A549 (cell line): ENCODE measurements around the gene UBN2.

ENCODE experiments used
- BHLHE40 ChIP-seq: IDR thresholded peaks from 2 replicates; pipeline ENCODE4 v1.6.1; 2012; ENCODE audit warnings: low read depth, low read length, inconsistent platforms
- CEBPB ChIP-seq, 2 experiments: fragments of >200 bp in 1 of 2; sonication (Bioruptor Twin) in 1 of 2; formaldehyde crosslinking in 1 of 2; IDR thresholded peaks; 2 replicates each; pipeline ENCODE4 v1.6.1; 2012 to 2016
- CHD2 ChIP-seq: fragments of 150-350 bp; IDR thresholded peaks from 2 replicates; pipeline ENCODE4 v1.6.1; 2014; ENCODE audit warnings: low read length; ENCODE audit not compliant: partially characterized antibody
- CTCF ChIP-seq: fragments of >200 bp; sonication (Bioruptor Twin); formaldehyde crosslinking; IDR thresholded peaks from 3 replicates; pipeline ENCODE4 v1.5.1; 2016
- EP300 ChIP-seq, 2 experiments: fragments of >200 bp; sonication (Bioruptor Twin); formaldehyde crosslinking; IDR thresholded peaks; 2 replicates in 1 of 2; 3 replicates in 1 of 2; pipeline ENCODE4 v1.6.1; 2016 to 2017
- HEYL ChIP-seq: fragments of 250-450 bp; sonication (Bioruptor Pico); IDR thresholded peaks from 2 replicates; pipeline ENCODE4 v1.8.0; 2021; ENCODE audit warnings: mild to moderate bottlenecking, moderate library complexity
- KDM1A ChIP-seq: fragments of 200-600 bp; sonication (generic); IDR thresholded peaks from 2 replicates; pipeline ENCODE4 v1.6.1; 2016; ENCODE audit warnings: low read depth, mild to moderate bottlenecking
- MAFK ChIP-seq: fragments of 450-650 bp; IDR thresholded peaks from 2 replicates; pipeline ENCODE4 v1.6.1; 2014; ENCODE audit not compliant: partially characterized antibody
- MAX ChIP-seq: IDR thresholded peaks from 2 replicates; pipeline ENCODE4 v1.6.1; 2012
- MAZ ChIP-seq: fragments of 150-350 bp; IDR thresholded peaks from 2 replicates; pipeline ENCODE4 v1.6.1; 2014; ENCODE audit warnings: antibody characterized with exemption, low read depth, low read length, borderline replicate concordance
- POLR2A ChIP-seq: IDR thresholded peaks from 2 replicates; pipeline ENCODE4 v1.6.1; 2012; ENCODE audit warnings: mild to moderate bottlenecking, low read length
- RAD21 ChIP-seq, 2 experiments: fragments of >200 bp in 1 of 2; sonication (Bioruptor Twin) in 1 of 2; formaldehyde crosslinking in 1 of 2; IDR thresholded peaks in 1 of 2; conservative IDR thresholded peaks in 1 of 2; 2 replicates in 1 of 2; 3 replicates in 1 of 2; pipeline ENCODE4 v1.6.1; 2012 to 2018; ENCODE audit warnings: inconsistent platforms in 1 of 2
- RFX5 ChIP-seq: fragments of 450-650 bp; IDR thresholded peaks from 2 replicates; pipeline ENCODE4 v1.7.1; 2014; ENCODE audit warnings: antibody characterized with exemption, mild to moderate bottlenecking, moderate library complexity

- no peak for TF ChIP-seq MAZ
- no peak for TF ChIP-seq CEBPB (IDR thresholded peaks at IDR 0.05)
- TF ChIP-seq CTCF: no peak
- TF ChIP-seq BHLHE40: no peak
- TF ChIP-seq KDM1A: no peak
- no peak for TF ChIP-seq HEYL
- no peak for TF ChIP-seq RAD21 (conservative IDR thresholded peaks at IDR 0.05 in 1 of 2, IDR thresholded peaks at IDR 0.05 in 1 of 2)
- TF ChIP-seq RFX5: no peak
- no peak for TF ChIP-seq MAX
- no peak for TF ChIP-seq POLR2A
- TF ChIP-seq MAFK: no peak
- no peak for TF ChIP-seq CHD2
- no peak for TF ChIP-seq EP300 (IDR thresholded peaks at IDR 0.05)
Observed at GRCh38 chr7:139218173-139218572, 12.9 kb upstream of the UBN2 start.
